NK-92 treated with Interleukin-12 subunit alpha and Interleukin-12 subunit beta, amount 100 ng/mL, for 24 hours (cell line): Measurements from ENCODE around the gene RPS15.

ENCODE experiments used
- DNase-seq: peaks from one replicate; lab custom pipeline; 2025; lab: John Stamatoyannopoulos, UW

Gene RPS15

GRCh38 chr19:1438035-1438932, at the start of gene RPS15:
TSS of gene RPS15 (plus strand) at chr19:1438396. CDS start at chr19:1438426, 30 bp downstream.
- peak; percentile 89 for DNase-seq

DNA sequence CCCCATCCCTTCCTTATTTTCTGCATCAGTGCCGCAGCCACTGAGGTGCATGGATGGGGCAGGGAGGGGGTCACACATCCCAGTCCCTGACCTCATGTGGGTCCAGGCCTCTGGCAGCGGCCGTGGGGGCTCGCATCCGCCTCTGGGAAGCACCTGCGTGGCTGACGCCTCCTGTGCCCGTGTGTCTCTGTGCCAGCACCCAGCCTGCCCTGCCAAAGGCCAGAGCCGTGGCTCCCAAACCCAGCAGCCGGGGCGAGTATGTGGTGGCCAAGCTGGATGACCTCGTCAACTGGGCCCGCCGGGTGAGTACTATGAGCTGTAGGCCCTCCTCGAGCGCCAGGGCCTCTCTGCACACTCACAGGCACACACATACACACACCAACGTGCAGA, 49.6 kb upstream of the RPS15 start:
- DNase-seq: no peak

DNA sequence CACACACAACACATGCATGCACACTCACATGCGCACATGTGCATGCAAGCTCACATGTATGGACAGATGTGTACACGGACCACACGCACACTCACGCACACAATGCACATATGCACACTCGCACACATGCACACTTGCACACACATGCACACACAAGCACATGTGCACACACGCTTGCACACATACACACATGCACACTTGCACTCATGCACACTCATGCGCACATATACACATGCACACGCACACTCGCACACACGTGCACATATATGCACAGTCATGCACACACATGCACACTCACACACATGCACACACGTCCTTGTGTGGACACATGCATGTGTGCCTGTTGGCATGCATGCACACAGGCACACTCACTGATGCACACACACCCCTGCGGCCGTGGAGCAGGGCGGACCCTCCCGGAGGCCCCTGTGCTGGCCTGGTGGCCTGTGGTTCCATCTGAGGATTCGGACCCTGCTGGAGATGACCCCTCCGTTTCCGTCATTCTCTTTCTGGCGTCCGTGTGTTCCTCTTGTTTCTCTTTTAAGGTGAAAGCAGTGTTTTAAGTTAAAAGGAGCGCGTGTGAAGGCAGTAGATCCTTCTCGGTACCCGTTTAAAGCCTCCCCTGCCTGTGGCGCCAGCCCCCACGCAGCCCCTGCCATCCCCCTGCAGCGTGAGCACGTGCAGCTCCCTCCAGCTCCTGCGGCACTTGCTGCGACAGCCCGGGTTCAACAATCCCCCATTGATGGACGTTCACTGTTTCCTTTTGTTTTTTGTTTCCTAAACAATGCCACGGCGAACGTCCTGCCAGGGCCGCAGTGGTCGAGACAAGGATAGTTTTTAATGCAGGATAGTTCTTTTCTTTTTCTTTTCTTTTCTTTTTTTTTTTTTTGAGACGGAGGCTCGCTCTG, 48.9 kb upstream of the RPS15 start:
- no peak for DNase-seq

DNA sequence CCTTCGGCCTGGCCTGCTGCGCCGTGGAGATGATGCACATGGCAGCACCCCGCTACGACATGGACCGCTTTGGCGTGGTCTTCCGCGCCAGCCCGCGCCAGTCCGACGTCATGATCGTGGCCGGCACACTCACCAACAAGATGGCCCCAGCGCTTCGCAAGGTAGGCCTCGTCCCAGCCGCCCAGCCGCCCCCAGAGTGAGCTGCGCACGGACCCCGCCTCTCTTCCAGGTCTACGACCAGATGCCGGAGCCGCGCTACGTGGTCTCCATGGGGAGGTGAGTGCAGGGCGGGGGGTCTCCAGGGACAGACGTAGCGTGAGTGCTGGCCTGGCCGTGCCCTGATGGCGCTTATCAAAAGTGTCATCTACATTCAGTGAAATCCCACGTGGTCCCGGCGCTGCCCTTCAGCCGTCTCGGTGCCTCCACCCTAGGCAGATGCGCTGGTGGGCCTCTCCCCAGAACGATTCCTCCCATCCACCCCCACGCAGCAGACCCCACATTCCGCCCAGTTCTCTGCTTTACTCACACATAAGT, 47.2 kb upstream of the RPS15 start:
- no peak for DNase-seq

DNA sequence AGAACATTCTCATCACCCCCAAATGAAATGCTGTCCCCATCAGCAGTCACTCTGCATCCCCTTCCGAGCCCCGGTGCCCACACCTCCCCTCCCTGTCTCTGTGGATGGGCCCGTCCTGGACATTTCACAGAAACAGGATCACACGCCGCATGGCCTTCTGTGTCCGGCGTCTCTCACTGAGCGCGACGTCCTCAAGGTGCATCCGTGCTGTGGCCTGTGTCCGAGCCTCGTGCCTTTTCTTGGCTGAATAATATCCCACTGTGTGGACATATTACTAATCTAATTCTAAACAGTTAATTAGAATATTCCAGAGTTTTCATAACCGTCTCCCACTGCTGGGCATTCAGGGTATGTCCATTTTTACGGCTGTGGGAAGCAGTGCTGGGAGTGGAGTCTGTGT, 45.8 kb upstream of the RPS15 start:
- DNase-seq: no peak

DNA sequence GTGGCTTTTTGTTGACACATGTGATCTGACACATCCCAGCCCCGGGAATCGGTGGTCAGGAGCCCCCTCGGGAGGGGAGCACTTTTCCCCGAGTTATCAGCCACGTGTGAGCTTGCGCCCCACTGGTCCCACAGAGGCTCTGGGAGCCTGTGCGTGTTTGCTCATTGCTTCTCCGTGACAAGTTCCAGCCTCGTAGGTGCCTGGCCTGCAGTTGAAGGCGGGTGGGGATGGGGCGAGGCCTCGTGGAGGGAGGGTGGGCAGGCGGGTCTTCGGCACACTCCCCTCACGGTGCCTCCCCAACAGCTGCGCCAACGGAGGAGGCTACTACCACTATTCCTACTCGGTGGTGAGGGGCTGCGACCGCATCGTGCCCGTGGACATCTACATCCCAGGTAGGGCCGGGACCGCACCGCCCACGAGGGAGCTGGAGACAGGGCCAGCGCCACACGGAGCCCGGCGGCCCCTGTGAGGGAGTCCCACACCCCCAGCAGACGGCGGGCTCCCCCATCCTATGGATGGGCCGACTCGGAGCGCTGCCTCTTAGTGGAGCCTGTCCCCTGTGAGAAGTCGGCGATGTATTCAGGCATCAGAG, 45.2 kb upstream of the RPS15 start:
- DNase-seq: no peak

DNA sequence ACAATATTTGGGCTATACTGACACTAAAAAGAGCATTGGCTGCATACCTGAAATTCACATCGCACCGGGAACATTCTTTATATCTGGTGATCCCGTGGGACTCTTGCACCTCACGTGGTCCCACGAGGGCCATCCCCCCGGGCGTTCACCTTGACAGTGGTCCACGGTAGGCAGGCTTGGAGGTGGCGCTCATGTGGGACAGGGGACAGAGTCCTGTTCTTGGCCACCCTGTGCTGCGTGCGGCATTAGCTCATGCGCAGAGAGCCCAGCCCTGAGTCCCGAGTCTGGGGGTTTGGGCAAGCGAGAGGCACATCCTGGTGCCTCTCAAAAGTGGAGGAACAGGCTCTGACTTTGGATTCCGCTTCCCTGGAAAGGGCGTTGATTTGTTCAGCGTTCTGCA, 44.4 kb upstream of the RPS15 start:
- no peak for DNase-seq

DNA sequence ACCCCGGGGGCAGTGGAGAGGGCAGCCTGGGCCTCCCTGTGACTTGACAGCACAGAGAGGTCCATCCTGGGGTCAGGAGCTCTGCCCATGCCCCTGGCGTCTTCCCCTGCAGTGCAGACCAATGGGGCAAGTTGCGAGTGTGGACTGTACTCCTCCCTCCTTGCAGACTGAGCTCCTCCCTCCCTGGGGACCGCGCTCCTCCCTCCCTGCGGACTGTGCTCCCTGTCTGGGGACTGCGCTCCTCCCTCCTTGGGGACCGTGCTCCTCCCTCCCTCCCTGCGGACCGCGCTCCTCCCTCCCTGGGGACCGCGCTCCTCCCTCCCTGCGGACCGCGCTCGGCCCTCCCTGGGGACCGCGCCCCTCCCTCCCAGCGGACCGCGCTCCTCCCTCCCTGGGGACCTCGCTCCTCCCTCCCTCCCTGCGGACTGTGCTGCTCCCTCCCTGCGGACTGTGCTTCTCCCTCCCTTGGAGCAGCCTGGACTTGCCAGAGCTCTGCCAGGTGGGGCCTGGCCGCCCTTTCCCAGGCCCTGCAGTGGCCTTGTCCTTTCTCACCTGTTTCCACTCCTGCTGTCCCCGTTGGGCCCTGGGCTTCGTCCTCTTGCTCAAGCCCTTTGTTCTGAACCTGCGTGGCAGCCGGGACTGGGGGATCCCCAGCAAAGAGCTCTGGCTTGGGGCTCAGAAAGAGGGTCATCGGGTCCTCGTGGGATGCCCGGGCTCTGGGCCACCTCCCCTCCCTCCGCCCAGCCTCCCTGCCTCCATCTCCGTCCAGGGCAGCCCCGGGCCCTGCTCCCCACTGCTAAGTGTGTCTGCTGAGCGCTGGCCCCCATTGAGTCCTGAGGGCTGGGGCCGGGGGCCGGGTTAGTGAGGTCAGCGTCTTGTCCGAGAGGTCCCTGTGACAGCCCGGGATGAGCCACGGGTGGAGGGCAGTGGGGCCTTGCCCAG, 43.7 kb upstream of the RPS15 start:
- DNase-seq: no peak

GRCh38 chr19:1395194-1396018, 42.8 kb upstream of the RPS15 start:
- DNase-seq: no peak

DNA sequence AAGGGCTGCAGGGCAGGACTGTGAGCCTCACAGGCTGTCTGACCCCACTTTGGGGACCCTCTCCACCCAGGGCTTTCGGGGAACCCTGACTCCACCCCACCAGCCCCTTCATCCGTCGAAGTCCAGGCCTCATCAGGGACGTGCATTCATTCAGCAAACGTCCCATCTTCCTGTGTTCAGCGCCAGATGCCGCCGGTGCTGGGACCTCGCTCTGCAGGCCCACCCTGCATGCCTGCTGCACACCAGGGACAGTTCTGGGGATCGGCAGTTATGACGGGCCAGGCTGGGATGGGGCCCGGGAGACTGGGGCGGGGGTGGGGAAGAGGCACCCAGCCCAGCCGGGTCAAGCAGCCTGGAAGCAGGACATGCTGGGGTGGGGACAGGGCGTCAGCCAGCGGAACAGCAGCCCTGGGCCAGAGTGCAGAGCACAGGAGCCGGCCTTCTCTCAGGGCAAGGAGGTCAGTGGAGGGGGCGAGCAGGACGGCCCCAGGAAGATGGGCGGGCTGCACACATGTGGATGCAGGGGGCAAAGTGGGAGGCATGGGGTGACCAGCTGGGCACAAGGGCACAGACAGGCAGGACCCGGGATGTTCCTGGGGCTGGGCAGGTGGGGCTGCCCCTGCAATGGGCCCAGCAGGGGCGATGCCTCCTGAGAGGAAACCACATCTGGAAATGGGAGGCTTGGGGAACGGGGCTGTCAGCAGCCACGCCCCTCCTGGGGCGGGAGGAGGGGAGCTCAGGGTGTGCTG, 42.0 kb upstream of the RPS15 start:
- DNase-seq: no peak

GRCh38 chr19:1396768-1397679, 41.2 kb upstream of the RPS15 start:
- no peak for DNase-seq

DNA sequence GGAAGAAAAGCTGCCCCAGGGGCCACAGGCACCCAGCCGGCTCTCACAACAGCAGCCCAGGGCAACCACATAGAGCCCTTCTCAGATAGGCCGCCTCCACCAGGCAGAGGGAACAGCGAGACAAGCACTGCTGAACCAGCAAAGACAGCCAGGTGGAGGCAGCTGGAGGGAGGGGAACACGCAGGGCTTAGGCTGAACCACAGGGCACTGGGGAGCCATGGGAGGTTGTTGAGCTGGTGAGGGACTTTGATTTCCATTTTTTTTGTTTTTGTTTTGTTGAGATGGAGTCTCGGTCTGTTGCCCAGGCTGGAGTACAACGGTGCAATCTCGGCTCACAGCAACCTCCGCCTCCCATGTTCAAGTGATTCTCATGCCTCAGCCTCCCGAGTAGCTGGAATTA, 40.4 kb upstream of the RPS15 start:
- no peak for DNase-seq

- no peak for DNase-seq
These were observed 39.1 kb upstream of the RPS15 start for GRCh38 chr19:1399079-1399478.

GRCh38 chr19:1399745-1400144, 38.5 kb upstream of the RPS15 start:
- no peak for DNase-seq

DNA sequence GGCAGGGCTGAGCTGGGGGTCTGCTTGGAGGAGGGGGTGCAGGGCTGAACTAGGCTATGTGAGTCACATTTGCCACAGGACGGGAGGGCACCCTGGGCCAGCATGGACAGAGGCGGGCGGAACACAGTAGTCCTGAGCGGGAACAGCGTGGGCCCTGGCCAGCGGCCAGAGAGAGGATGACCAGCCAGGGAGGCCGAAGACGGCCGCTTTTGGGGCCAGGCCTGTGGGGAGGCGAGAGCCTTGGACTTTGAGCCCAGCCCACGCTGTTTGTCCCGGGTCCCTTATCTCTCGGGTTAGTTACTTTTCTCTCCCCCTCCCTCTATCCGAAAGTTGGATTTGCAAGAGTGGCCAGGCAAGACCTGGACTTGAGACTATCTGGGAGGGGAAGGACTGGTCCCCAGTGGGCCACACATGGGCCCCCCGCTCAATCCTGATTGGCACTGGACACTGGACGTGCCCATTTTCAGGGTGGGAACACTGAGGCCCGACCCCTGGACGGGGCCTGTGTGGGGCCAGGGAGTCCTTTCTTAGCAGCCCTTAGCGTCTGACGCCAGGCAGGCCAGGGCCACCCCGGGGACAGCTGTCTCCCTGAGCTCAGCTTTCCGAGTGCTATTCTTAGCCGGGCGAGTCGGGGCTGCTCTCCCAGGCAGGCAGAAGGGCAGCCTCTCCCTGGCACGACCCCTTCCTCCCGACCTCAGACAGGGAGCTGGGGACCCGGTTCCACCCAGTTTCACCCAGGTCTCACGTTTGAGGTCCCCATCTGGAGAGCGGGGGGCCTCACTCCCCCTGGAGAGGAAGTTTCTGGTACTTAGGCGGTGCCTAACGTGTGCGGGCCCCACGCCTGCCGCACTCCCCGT, 37.7 kb upstream of the RPS15 start:
- DNase-seq: no peak

DNA sequence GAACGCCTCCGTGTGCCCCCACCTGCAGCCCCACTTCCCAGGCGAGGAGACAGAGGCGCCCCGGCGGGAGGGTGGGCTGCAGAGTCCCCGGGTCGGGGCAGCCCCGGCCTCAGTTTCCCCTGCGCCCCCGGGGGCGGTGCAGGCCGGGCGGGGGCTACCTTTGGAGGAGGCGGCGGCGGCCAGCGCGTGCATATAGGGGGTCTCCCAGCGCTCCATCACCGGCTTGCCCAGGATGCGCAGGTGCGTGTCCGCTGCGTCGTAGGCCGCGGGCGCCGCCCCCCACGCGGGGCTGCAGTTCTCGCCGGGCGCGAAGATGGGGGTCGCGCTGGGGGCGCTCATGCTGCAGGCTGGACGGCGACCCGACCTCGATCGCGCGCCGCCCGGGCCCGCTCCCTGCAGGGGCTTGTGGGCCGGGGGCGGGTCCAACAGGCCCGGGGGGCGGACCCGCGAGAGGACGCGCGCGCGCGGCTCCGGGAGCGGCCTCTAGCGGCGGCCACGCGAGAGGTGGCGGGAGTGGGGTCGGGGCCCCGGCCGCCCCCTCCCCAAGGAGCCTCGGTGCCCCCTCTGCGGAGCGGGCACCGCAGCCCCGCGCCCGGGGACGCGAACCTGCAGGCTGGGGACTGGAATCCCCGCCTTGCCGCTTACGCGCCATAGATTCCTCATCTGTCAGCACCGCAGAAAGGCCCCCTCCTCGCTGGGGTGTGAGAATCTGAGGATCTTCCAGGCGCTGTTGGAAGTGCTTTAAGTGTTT, 36.9 kb upstream of the RPS15 start, which contains the start of gene GAMT:
GAMT (minus strand) TSS at position 405 of the 751 bp plus-strand sequence; CDS start at position 339, 66 bp downstream.
- DNase-seq: peak; percentile 37

DNA sequence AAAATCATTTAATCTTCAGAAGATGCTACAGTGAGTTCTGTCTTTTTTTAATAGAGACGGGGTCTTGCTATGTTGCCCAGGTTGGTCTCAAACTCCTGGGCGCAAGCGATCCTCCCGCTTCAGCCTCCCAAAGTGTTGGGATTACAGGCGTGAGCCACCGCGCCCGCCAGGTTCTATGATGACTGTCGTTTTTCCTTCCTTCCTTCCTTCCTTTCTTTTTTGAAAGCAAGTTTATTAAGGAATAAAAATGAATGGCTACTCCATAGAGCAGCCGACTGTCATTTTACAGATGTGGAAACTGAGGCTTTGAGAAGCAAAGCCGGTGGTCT, 36.3 kb upstream of the RPS15 start:
- no peak for DNase-seq
